ENCODE measurements around the gene PINK1. TPM values are rescaled to one million over a fixed set of nuclear protein-coding genes. Genes with fewer than 3 reads are reported as not detected.

The PINK1 gene
- total and polyA plus RNA-seq, 2 donors (not counting 1 experiment from before 2014, with no cell fraction given), result 51.9 to 106 TPM

- H3K36me3 ChIP-seq (ENCODE audit: control insufficient read depth, insufficient read depth, low read length), result peaks cover 5% of the 10 kb centered on the region
- TF ChIP-seq EZH2 (IDR thresholded peaks at IDR 0.05; ENCODE audit: low read length, missing control alignments) (no peak), CTCF (conservative IDR thresholded peaks at IDR 0.05 in 1 of 2, IDR thresholded peaks at IDR 0.05 in 1 of 2; ENCODE audit: low read depth in 1 of 2, low read length in 2 of 2) (peak; percentile 70 to 80)
- peak; percentile 24 to 69 for DNase-seq (ENCODE audit: low read depth in 2 of 2)
These were observed 6.9 kb downstream of the PINK1 start for GRCh38 chr1:20640183-20640597.

GRCh38 chr1:20641975-20642374 lies 8.7 kb downstream of the PINK1 start:
- DNase-seq (ENCODE audit: low read depth in 2 of 2), result no peak
- H3K27me3 ChIP-seq (ENCODE audit: control insufficient read depth, insufficient read depth, low read length), result no peaks in the 10 kb centered on the region
- no peak overlapping the region for H3K4me2 ChIP-seq (ENCODE audit: extremely low read depth, insufficient read depth, low read length)
- H2AFZ ChIP-seq (ENCODE audit: low read length), result no peak overlapping the region
- TF ChIP-seq CTCF (conservative IDR thresholded peaks at IDR 0.05 in 1 of 2, IDR thresholded peaks at IDR 0.05 in 1 of 2; ENCODE audit: low read depth in 1 of 2, low read length in 2 of 2), result no peak
- no peak for TF ChIP-seq EZH2 (IDR thresholded peaks at IDR 0.05; ENCODE audit: low read length, missing control alignments)
- H4K20me1 ChIP-seq (ENCODE audit: control insufficient read depth, extremely low read depth, insufficient read depth, low read length), result no peaks in the 10 kb centered on the region
- no peak overlapping the region for H3K4me3 ChIP-seq (replicated peaks in 1 of 4; ENCODE audit: control extremely low read depth in 1 of 4, insufficient read depth in 1 of 4, low read depth in 3 of 4, low read length in 4 of 4)
- no peaks in the 10 kb centered on the region for H3K9me3 ChIP-seq (ENCODE audit: control insufficient read depth, insufficient read depth, low read depth, low read length)
- H3K9ac ChIP-seq (ENCODE audit: insufficient read depth, low read length), result no peak overlapping the region
- H3K4me1 ChIP-seq (ENCODE audit: control insufficient read depth, extremely low read depth, insufficient read depth, low read length), result no peaks in the 10 kb centered on the region
- no peaks in the 10 kb centered on the region for H3K79me2 ChIP-seq (ENCODE audit: control insufficient read depth, insufficient read depth, low read length)
- no peak overlapping the region for H3K27ac ChIP-seq (ENCODE audit: insufficient read depth, low read length)
- H3K36me3 ChIP-seq (ENCODE audit: control insufficient read depth, insufficient read depth, low read length), result peaks cover 7% of the 10 kb centered on the region

More at GRCh38 chr1:20640183-20640597, 6.9 kb downstream of the PINK1 start:
- no peaks in the 10 kb centered on the region for H3K27me3 ChIP-seq (ENCODE audit: control insufficient read depth, insufficient read depth, low read length)
- H3K4me2 ChIP-seq (ENCODE audit: extremely low read depth, insufficient read depth, low read length), result no peak overlapping the region
- H3K27ac ChIP-seq (ENCODE audit: insufficient read depth, low read length), result no peak overlapping the region
- no peaks in the 10 kb centered on the region for H3K9me3 ChIP-seq (ENCODE audit: control insufficient read depth, insufficient read depth, low read depth, low read length)
- H4K20me1 ChIP-seq (ENCODE audit: control insufficient read depth, extremely low read depth, insufficient read depth, low read length), result no peaks in the 10 kb centered on the region
- no peak overlapping the region for H3K9ac ChIP-seq (ENCODE audit: insufficient read depth, low read length)
- no peak overlapping the region for H3K4me3 ChIP-seq (replicated peaks in 1 of 4; ENCODE audit: control extremely low read depth in 1 of 4, insufficient read depth in 1 of 4, low read depth in 3 of 4, low read length in 4 of 4)
- no peaks in the 10 kb centered on the region for H3K4me1 ChIP-seq (ENCODE audit: control insufficient read depth, extremely low read depth, insufficient read depth, low read length)
- no peak overlapping the region for H2AFZ ChIP-seq (ENCODE audit: low read length)
- no peaks in the 10 kb centered on the region for H3K79me2 ChIP-seq (ENCODE audit: control insufficient read depth, insufficient read depth, low read length)

GRCh38 chr1:20643080-20643479 lies 9.8 kb downstream of the PINK1 start:
- no peaks in the 10 kb centered on the region for H4K20me1 ChIP-seq (ENCODE audit: control insufficient read depth, extremely low read depth, insufficient read depth, low read length)
- H3K79me2 ChIP-seq (ENCODE audit: control insufficient read depth, insufficient read depth, low read length), result no peaks in the 10 kb centered on the region
- no peak for TF ChIP-seq EZH2 (IDR thresholded peaks at IDR 0.05; ENCODE audit: low read length, missing control alignments)
- TF ChIP-seq CTCF (conservative IDR thresholded peaks at IDR 0.05 in 1 of 2, IDR thresholded peaks at IDR 0.05 in 1 of 2; ENCODE audit: low read depth in 1 of 2, low read length in 2 of 2), result no peak
- no peak overlapping the region for H3K4me3 ChIP-seq (replicated peaks in 1 of 4; ENCODE audit: control extremely low read depth in 1 of 4, insufficient read depth in 1 of 4, low read depth in 3 of 4, low read length in 4 of 4)
- no peaks in the 10 kb centered on the region for H3K4me1 ChIP-seq (ENCODE audit: control insufficient read depth, extremely low read depth, insufficient read depth, low read length)
- no peaks in the 10 kb centered on the region for H3K27me3 ChIP-seq (ENCODE audit: control insufficient read depth, insufficient read depth, low read length)
- no peak overlapping the region for H3K27ac ChIP-seq (ENCODE audit: insufficient read depth, low read length)
- no peak overlapping the region for H3K4me2 ChIP-seq (ENCODE audit: extremely low read depth, insufficient read depth, low read length)
- no peaks in the 10 kb centered on the region for H3K9me3 ChIP-seq (ENCODE audit: control insufficient read depth, insufficient read depth, low read depth, low read length)
- DNase-seq (ENCODE audit: low read depth in 2 of 2), result no peak
- H3K36me3 ChIP-seq (ENCODE audit: control insufficient read depth, insufficient read depth, low read length), result peaks cover 7% of the 10 kb centered on the region
- H3K9ac ChIP-seq (ENCODE audit: insufficient read depth, low read length), result no peak overlapping the region
- no peak overlapping the region for H2AFZ ChIP-seq (ENCODE audit: low read length)
